IMR-90 (cell line): ENCODE results near the gene RPTOR.

Experiments
- BHLHE40 ChIP-seq: fragments of 150-350 bp; IDR thresholded peaks from 2 replicates; pipeline ENCODE4 v1.6.1; 2016; ENCODE audit warnings: mild to moderate bottlenecking, low read depth, low read length
- CHD1 ChIP-seq: IDR thresholded peaks from 2 replicates; pipeline ENCODE4 v1.6.1; 2012; ENCODE audit warnings: low read depth, low read length, improper control_type of control experiment
- FOS ChIP-seq: fragments of 150-350 bp; IDR thresholded peaks from 2 replicates; pipeline ENCODE4 v1.6.1; 2016; ENCODE audit warnings: low read depth, low read length
- MXI1 ChIP-seq: IDR thresholded peaks from 2 replicates; pipeline ENCODE4 v1.6.1; 2012; ENCODE audit warnings: low read depth, mild to moderate bottlenecking, low read length, moderate library complexity, borderline replicate concordance
- POLR2A ChIP-seq: IDR thresholded peaks from 2 replicates; pipeline ENCODE4 v1.6.1; 2012; ENCODE audit warnings: mild to moderate bottlenecking, low read depth, low read length
- RFX5 ChIP-seq: IDR thresholded peaks from 2 replicates; pipeline ENCODE4 v1.8.0; 2012; ENCODE audit warnings: low read depth, mild to moderate bottlenecking, low read length, moderate library complexity
- TF ChIP-seq, protein P1 (sequence below): conservative IDR thresholded peaks from 2 replicates; pipeline ENCODE4 v1.5.1; 2012; ENCODE audit warnings: mild to moderate bottlenecking, low read depth, low read length, improper control_type of control experiment

- TF ChIP-seq, protein P1, sequence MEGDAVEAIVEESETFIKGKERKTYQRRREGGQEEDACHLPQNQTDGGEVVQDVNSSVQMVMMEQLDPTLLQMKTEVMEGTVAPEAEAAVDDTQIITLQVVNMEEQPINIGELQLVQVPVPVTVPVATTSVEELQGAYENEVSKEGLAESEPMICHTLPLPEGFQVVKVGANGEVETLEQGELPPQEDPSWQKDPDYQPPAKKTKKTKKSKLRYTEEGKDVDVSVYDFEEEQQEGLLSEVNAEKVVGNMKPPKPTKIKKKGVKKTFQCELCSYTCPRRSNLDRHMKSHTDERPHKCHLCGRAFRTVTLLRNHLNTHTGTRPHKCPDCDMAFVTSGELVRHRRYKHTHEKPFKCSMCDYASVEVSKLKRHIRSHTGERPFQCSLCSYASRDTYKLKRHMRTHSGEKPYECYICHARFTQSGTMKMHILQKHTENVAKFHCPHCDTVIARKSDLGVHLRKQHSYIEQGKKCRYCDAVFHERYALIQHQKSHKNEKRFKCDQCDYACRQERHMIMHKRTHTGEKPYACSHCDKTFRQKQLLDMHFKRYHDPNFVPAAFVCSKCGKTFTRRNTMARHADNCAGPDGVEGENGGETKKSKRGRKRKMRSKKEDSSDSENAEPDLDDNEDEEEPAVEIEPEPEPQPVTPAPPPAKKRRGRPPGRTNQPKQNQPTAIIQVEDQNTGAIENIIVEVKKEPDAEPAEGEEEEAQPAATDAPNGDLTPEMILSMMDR: no peak
- TF ChIP-seq CHD1 (no peak), POLR2A (no peak), FOS (no peak), BHLHE40 (no peak), MXI1 (no peak), RFX5 (no peak)
Measured at GRCh38 chr17:80935526-80935925, 390.9 kb downstream of the RPTOR start.
